H1 (cell line): Measurements from ENCODE around the gene CXorf65. TPM values are rescaled to one million over a fixed set of nuclear protein-coding genes. Genes with fewer than 3 reads are reported as not detected.

Source experiments
- CTCF ChIA-PET: fragments of 300-600 bp; sonication (Branson Sonifier 250); formaldehyde crosslinking; loops from one replicate; lab custom pipeline; 2021; ENCODE audit not compliant: partially characterized antibody; lab: Charles Lee
- POLR2A ChIA-PET: fragments of 300-600 bp; sonication (Branson Sonifier 250); formaldehyde crosslinking; loops from one replicate; lab custom pipeline; 2021; ENCODE audit warnings: inconsistent platforms; ENCODE audit not compliant: partially characterized antibody; lab: Charles Lee
- DNase-seq, 2 experiments: peaks; one replicate each; pipeline versions ENCODE4 v3.0.0 to v3.0.0-alpha.2; 2010 to 2022; ENCODE audit warnings: low spot score in 2 of 2, low read depth in 1 of 2, mixed read lengths in 1 of 2
- FAIRE-seq: peaks from 2 replicates; lab custom pipeline; 2011; peaks lifted over from hg19 to GRCh38; lab: Jason Lieb, UNC
- H2AFZ ChIP-seq: 2 replicates; pipeline ENCODE4 v1.8.1; 2012; ENCODE audit warnings: low read length, inconsistent platforms
- H2AK5ac ChIP-seq: 2 replicates; pipeline ENCODE4 v1.6.1; 2013; ENCODE audit warnings: low read depth, low read length
- H2BK120ac ChIP-seq: replicated peaks from 2 replicates; pipeline ENCODE3; 2013; ENCODE audit warnings: low read depth, low read length, inconsistent platforms
- H2BK12ac ChIP-seq: 2 replicates; pipeline ENCODE4 v1.6.1; 2013; ENCODE audit warnings: low read depth, low read length
- H2BK15ac ChIP-seq: 2 replicates; pipeline ENCODE4 v1.6.1; 2013; ENCODE audit warnings: low read length
- H2BK20ac ChIP-seq: 2 replicates; pipeline ENCODE4 v1.6.1; 2013; ENCODE audit warnings: low read length
- H2BK5ac ChIP-seq: 2 replicates; pipeline ENCODE4 v1.6.1; 2013; ENCODE audit warnings: low read depth, low read length
- H3K14ac ChIP-seq: 2 replicates; pipeline ENCODE4 v1.6.1; 2013; ENCODE audit warnings: inconsistent platforms; ENCODE audit not compliant: insufficient read length
- H3K18ac ChIP-seq: 2 replicates; pipeline ENCODE4 v1.6.1; 2013; ENCODE audit warnings: low read length; ENCODE audit errors: extremely low read depth
- H3K23ac ChIP-seq: 2 replicates; pipeline ENCODE4 v1.6.1; 2013; ENCODE audit warnings: inconsistent platforms; ENCODE audit not compliant: insufficient read length
- H3K23me2 ChIP-seq: 2 replicates; pipeline ENCODE4 v1.6.1; 2013; ENCODE audit warnings: low read depth, low read length
- H3K27ac ChIP-seq: 2 replicates; pipeline ENCODE4 v1.6.1; 2011; ENCODE audit warnings: low read depth, low read length, inconsistent platforms
- H3K27me3 ChIP-seq, 4 experiments: replicated peaks in 1 of 4; 1 replicate in 1 of 4; 2 replicates in 3 of 4; pipeline versions ENCODE4 v1.6.1 to v1.8.1; 2011 to 2013; ENCODE audit warnings: low read length in 3 of 4, mild to moderate bottlenecking in 3 of 4, inconsistent platforms in 2 of 4, mixed read lengths in 2 of 4, moderate library complexity in 1 of 4; ENCODE audit not compliant: control insufficient read depth in 3 of 4, insufficient read depth in 3 of 4; ENCODE audit errors: extremely low read depth in 1 of 4
- H3K36me3 ChIP-seq, 4 experiments: 2 replicates each; pipeline versions ENCODE4 v1.6.1 to v1.8.1; 2011 to 2013; ENCODE audit warnings: mild to moderate bottlenecking in 4 of 4, low read length in 3 of 4, moderate library complexity in 2 of 4, control low read depth in 1 of 4, inconsistent platforms in 1 of 4; ENCODE audit not compliant: insufficient read depth in 4 of 4, control insufficient read depth in 2 of 4
- H3K4ac ChIP-seq: replicated peaks from 2 replicates; pipeline ENCODE3; 2013; ENCODE audit warnings: low read length, low read depth, mixed read lengths, inconsistent platforms; ENCODE audit not compliant: insufficient read length
- H3K4me1 ChIP-seq, 4 experiments: replicated peaks in 1 of 4; 1 replicate in 1 of 4; 2 replicates in 3 of 4; pipeline versions ENCODE4 v1.6.1 to v1.8.1; 2011 to 2013; ENCODE audit warnings: low read length in 3 of 4, inconsistent platforms in 2 of 4, mixed read lengths in 1 of 4; ENCODE audit not compliant: insufficient read depth in 4 of 4, control insufficient read depth in 3 of 4
- H3K4me2 ChIP-seq, 2 experiments: 2 replicates each; pipeline versions ENCODE4 v1.6.1 to v1.8.1; 2011 to 2013; ENCODE audit warnings: low read depth in 2 of 2, low read length in 2 of 2, control low read depth in 1 of 2, inconsistent platforms in 1 of 2, mild to moderate bottlenecking in 1 of 2; ENCODE audit not compliant: insufficient read depth in 1 of 2
- H3K4me3 ChIP-seq, 4 experiments: fragments of 200-600, 300-600 bp in 1 of 4; sonication (generic), shearing (Covaris generic), sonication (Bioruptor Twin) in 1 of 4; 2 replicates each; pipeline versions ENCODE4 v1.5.1 to v1.8.1; 2011 to 2016; ENCODE audit warnings: low read length in 4 of 4, low read depth in 3 of 4, control low read depth in 2 of 4, inconsistent platforms in 2 of 4, mild to moderate bottlenecking in 2 of 4, mixed read lengths in 1 of 4, moderate library complexity in 1 of 4; ENCODE audit not compliant: insufficient read depth in 2 of 4; ENCODE audit errors: extremely low read depth in 1 of 4
- H3K56ac ChIP-seq: replicated peaks from 2 replicates; pipeline ENCODE3; 2013; ENCODE audit warnings: low read depth, mild to moderate bottlenecking, mixed read lengths, low read length, inconsistent platforms; ENCODE audit not compliant: insufficient read length
- H3K79me1 ChIP-seq: 2 replicates; pipeline ENCODE4 v1.6.1; 2013; ENCODE audit warnings: low read depth, low read length, control low read depth
- H3K79me2 ChIP-seq, 2 experiments: 2 replicates each; pipeline versions ENCODE4 v1.6.1 to v1.8.1; 2012 to 2013; ENCODE audit warnings: low read length in 2 of 2, mild to moderate bottlenecking in 2 of 2, inconsistent platforms in 1 of 2; ENCODE audit not compliant: insufficient read depth in 2 of 2, control insufficient read depth in 1 of 2
- H3K9ac ChIP-seq, 4 experiments: replicated peaks in 1 of 4; 1 replicate in 1 of 4; 2 replicates in 3 of 4; pipeline versions ENCODE4 v1.6.1 to v1.8.1; 2011 to 2013; ENCODE audit warnings: low read depth in 3 of 4, low read length in 3 of 4, control low read depth in 2 of 4, mild to moderate bottlenecking in 2 of 4, moderate library complexity in 2 of 4, inconsistent platforms in 1 of 4; ENCODE audit errors: extremely low read depth in 1 of 4
- H3K9me3 ChIP-seq, 2 experiments: 2 replicates each; pipeline versions ENCODE4 v1.6.1 to v1.8.1; 2012 to 2013; ENCODE audit warnings: mild to moderate bottlenecking in 2 of 2, moderate library complexity in 2 of 2, control low read depth in 1 of 2, inconsistent platforms in 1 of 2, low read depth in 1 of 2, low read length in 1 of 2, mixed read lengths in 1 of 2; ENCODE audit not compliant: insufficient read depth in 2 of 2
- H4K20me1 ChIP-seq, 2 experiments: replicated peaks in 1 of 2; 2 replicates each; pipeline versions ENCODE3 to v1.8.1; 2011 to 2013; ENCODE audit warnings: inconsistent platforms in 2 of 2, low read length in 2 of 2, mild to moderate bottlenecking in 1 of 2; ENCODE audit not compliant: insufficient read depth in 2 of 2, control insufficient read depth in 1 of 2
- H4K5ac ChIP-seq: 2 replicates; pipeline ENCODE4 v1.6.1; 2013; ENCODE audit warnings: low read length, low read depth, mixed read lengths, inconsistent platforms; ENCODE audit not compliant: insufficient read length
- H4K8ac ChIP-seq: 2 replicates; pipeline ENCODE4 v1.8.0; 2013; ENCODE audit warnings: mild to moderate bottlenecking, moderate library complexity, low read length, inconsistent platforms; ENCODE audit not compliant: insufficient read depth; ENCODE audit errors: extremely low read depth
- H4K91ac ChIP-seq: replicated peaks from 2 replicates; pipeline ENCODE3; 2013; ENCODE audit warnings: low read length, mixed read lengths, inconsistent platforms; ENCODE audit not compliant: insufficient read length
- ASH2L ChIP-seq: fragments of 200-600, 300-600 bp; sonication (generic); IDR thresholded peaks from one replicate; pipeline ENCODE4 v1.7.1; 2017; ENCODE audit warnings: low read length
- BACH1 ChIP-seq: IDR thresholded peaks from 2 replicates; pipeline ENCODE4 v1.6.1; 2012; ENCODE audit warnings: low read length, improper control_type of control experiment
- CTBP2 ChIP-seq: IDR thresholded peaks from 2 replicates; pipeline ENCODE4 v1.7.0; 2011; ENCODE audit warnings: borderline replicate concordance, mild to moderate bottlenecking, moderate library complexity, mixed read lengths, low read length; ENCODE audit not compliant: insufficient read depth, insufficient read length
- JUND ChIP-seq: IDR thresholded peaks from 2 replicates; pipeline ENCODE4 v1.6.1; 2011; ENCODE audit warnings: mild to moderate bottlenecking, improper control_type of control experiment, low read length
- SIRT6 ChIP-seq: IDR thresholded peaks from one replicate; pipeline ENCODE4 v1.7.1; 2012; ENCODE audit warnings: low read length, inconsistent platforms
- TAF1 ChIP-seq: IDR thresholded peaks from 2 replicates; pipeline ENCODE4 v1.6.1; 2011; ENCODE audit warnings: mild to moderate bottlenecking, low read depth, low read length
- WGBS, 2 experiments: shearing (Covaris generic) in 1 of 2; methylation state at CpG; one replicate each; pipeline versions ENCODE4 v1.1.6 to v1.1.7; 2013 to 2015; ENCODE audit warnings: low lambda C conversion rate in 2 of 2, mixed read lengths in 2 of 2, inconsistent platforms in 1 of 2, low coverage in 1 of 2, missing lambda C conversion rate in 1 of 2; ENCODE audit not compliant: insufficient replicate concordance in 2 of 2, insufficient coverage in 1 of 2, insufficient read length in 1 of 2; ENCODE audit errors: extremely low coverage in 1 of 2, missing lambda C conversion rate in 1 of 2; 5-methylcytosine and 5-hydroxymethylcytosine counted together
- polyA plus RNA-seq, 7 experiments: library from polyadenylated mRNA; depleted of rRNA in 3 of 7; stranded (reverse) in 5 of 7; unstranded in 2 of 7; fragments of >200 nt in 5 of 7; fragments of 200-250 nt in 2 of 7; gene quantifications; 1 replicate in 5 of 7; 2 replicates in 1 of 7; 4 replicates in 1 of 7; pipeline versions ENCODE4 v1.2.1 to v1.2.3, GENCODE V29; 2011 to 2013; ENCODE audit warnings: missing spikeins in 2 of 7, mixed read lengths in 2 of 7
- total RNA-seq: library from RNA; stranded (reverse); fragmentation: NEBNext Ultra II Directional; extraction: Animal tissue kit (Norgen Biotek cat#: 25700); gene quantifications from 2 replicates; pipeline ENCODE4 v1.2.1, GENCODE V29; 2021

The CXorf65 gene
- total and polyA plus RNA-seq, 2 of the 8 experiments (the other 6 are each of a cell fraction or from before 2014, with no cell fraction given) = not detected

- DNase-seq = no peak
- H3K27ac ChIP-seq = no peak overlapping the region
- H3K23ac ChIP-seq = no peak overlapping the region
- H4K20me1 ChIP-seq = no peaks in the 10 kb centered on the region
- TF ChIP-seq JUND = no peak
- TF ChIP-seq BACH1 = no peak
- no peak for TF ChIP-seq ASH2L
- TF ChIP-seq TAF1 = no peak
- TF ChIP-seq CTBP2 = no peak
- TF ChIP-seq SIRT6 = no peak
- no peak overlapping the region for H2BK20ac ChIP-seq
- no peak overlapping the region for H3K18ac ChIP-seq
- no peak overlapping the region for H4K91ac ChIP-seq
- no peak overlapping the region for H3K4me2 ChIP-seq
- peaks cover 0 to 4% (median 1%) of the 10 kb centered on the region in 4 experiments; a peak in 4 of 7 replicates for H3K4me1 ChIP-seq
- no peaks in the 10 kb centered on the region for H3K9me3 ChIP-seq
- no peak overlapping the region for H2BK120ac ChIP-seq
- H3K9ac ChIP-seq = no peak overlapping the region
- no peak overlapping the region for H4K5ac ChIP-seq
- H3K4ac ChIP-seq = no peak overlapping the region
- H2AK5ac ChIP-seq = no peak overlapping the region
- H2BK15ac ChIP-seq = no peak overlapping the region
- no peaks in the 10 kb centered on the region for H3K79me1 ChIP-seq
- H3K56ac ChIP-seq = no peak overlapping the region
- no peak overlapping the region for H4K8ac ChIP-seq
- no peak overlapping the region for H2AFZ ChIP-seq
- CTCF ChIA-PET = interaction anchor here (1.5 kb wide), 1 partner anchor 23 kb away, joined by 3 read pairs; the partner anchor contains the start of gene SNX12
- 88% methylated on average over 5 of the region's 5 CpGs; no CpG with 5 or more reads in 1 of the 2 experiments for WGBS, 2 experiments
- peaks cover 2% of the 10 kb centered on the region; the same call in 1 of the 2 replicates for H3K23me2 ChIP-seq
- H2BK5ac ChIP-seq = no peak overlapping the region
- POLR2A ChIA-PET = no interaction called here
- H3K14ac ChIP-seq = no peak overlapping the region
- no peaks in the 10 kb centered on the region for H3K27me3 ChIP-seq
- no peak overlapping the region for H3K4me3 ChIP-seq
- no peaks in the 10 kb centered on the region for H3K79me2 ChIP-seq
- FAIRE-seq = no peak
- no peaks in the 10 kb centered on the region for H3K36me3 ChIP-seq
- no peak overlapping the region for H2BK12ac ChIP-seq
These were observed 15.3 kb downstream of the CXorf65 start for GRCh38 chrX:71091263-71091662.
